Stimulated activated CD4-positive, alpha-beta T cell treated with anti-CD3 and anti-CD28 coated beads, Interleukin-15, amount 100 ng/mL, for 1 hour (primary cell): Measurements from ENCODE around the gene NDUFC2.
"Not testable (repeated sequence)": the region's sequence is repeated elsewhere in the genome, so short reads cannot be mapped to it uniquely, and the experiment has no call there.

ENCODE experiments used
- DNase-seq, 2 donors: peaks; one replicate each; pipeline ENCODE4 v3.0.0-alpha.2; 2020; ENCODE audit warnings: low read depth in 1 of 2, low spot score in 1 of 2

Gene NDUFC2

GRCh38 chr11:78056093-78056492, 23.6 kb downstream of the NDUFC2 start:
- no peak for DNase-seq

DNA sequence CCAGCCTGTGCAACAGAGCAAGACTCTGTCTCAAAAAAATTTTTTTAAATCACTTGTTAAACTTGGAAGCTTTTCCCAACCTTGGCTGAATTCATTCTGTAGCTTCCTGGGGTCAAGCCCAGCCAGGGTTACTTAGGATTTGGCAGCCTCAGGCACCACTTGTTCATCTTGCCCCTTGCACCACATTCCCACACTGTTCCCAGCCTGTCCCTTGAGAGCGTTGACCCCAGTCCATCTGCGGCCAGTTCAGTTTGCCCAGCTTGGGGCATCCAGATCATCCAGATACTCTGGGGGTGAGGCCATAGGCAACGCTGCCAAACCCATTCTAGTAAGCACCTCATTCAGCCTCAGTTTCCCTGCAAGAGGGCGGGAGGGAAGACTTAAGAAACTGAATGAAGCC, 24.7 kb downstream of the NDUFC2 start:
- no peak for DNase-seq

GRCh38 chr11:78050964-78051831, 28.5 kb downstream of the NDUFC2 start:
- no peak for DNase-seq

DNA sequence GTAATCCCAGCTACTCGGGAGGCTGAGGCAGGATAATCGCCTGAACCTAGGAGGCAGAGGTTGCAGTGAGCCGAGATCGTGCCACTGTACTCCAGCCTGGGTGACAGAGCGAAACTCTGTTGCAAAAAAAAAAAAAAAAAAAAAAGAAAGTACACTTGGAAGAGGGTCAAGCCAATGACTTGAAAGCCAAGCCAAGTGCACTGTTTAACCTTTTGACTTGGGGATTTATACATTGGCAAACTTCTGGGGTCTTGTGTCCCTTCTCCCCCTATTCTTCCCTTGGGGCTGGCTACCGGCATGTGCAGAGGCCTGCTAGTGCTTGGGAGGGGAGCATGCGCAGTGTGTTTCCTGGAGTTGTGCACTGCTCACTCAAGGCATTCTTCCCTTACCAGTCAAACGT, 30.3 kb downstream of the NDUFC2 start:
- DNase-seq, result no peak

DNA sequence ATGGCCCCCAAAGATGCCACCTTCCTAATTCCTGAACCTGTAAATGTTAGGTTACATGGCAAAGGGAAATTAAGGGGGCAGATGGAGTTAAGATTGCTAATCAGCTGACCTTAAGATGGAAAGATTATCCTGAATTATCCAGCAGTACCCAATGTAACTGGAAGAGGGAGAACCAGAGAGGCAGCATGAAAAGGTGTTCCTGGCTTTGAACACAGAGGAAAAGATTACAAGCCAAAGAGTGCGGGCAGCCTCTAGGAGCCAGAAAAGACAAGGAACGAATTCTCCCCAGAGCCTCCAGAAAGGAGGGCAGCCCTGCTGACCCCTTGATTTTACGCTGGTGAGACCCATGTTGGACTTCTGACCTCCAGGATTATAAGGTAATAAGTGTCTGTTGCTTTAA, 31.1 kb downstream of the NDUFC2 start:
- no peak for DNase-seq

DNA sequence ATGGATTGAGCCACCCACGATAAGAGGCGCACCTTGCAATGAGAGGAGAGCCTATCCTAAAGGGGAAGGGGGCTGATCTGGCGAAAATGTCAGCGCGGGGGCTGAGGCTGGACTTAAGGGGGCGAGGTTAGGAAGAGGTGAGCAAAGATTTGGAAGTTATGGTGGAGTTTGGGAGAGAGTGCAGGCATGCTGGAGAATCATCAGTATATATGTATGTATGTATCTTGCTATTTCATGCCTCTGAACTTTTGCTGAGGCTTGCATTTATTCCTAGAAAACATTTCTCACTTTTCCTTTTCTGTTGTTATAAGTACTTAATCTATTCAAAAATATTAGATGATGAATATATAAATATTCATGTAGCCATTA, 33.2 kb downstream of the NDUFC2 start:
- no peak for DNase-seq

DNA sequence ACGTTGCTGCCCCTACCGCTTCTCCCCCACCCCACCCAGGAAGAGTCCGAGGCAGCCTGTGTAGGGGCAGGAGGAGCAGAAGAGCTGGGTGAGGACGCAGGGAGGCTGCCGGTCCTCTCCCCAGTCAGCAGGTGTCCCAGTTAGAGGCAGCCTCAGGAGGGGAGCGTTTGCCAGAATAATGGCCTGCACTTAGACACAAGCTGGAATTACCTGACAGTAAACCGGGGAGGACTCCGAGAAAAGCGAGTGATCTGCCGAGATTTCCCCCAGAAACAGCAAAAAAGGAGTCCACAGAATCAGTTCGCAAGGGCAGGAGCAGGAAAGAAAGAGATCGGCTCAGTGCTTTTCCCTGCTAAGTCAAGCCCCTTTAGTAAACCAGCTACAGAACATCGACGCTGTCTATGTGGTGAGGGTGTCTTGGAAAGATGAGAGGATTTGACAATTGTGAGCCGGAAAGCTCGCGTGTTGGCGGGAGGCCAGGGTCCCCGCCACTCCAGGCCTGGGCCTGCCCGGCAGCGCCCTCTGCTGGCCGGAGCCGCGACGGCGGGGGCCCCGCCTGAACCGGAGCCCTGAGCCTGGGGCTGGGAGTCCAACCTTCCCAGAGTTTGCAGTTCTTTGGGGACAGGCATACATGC, 33.7 kb downstream of the NDUFC2 start:
- peak; percentile 62 to 70 for DNase-seq

- no peak for DNase-seq
These were observed 35.0 kb downstream of the NDUFC2 start for GRCh38 chr11:78044706-78045105.

DNA sequence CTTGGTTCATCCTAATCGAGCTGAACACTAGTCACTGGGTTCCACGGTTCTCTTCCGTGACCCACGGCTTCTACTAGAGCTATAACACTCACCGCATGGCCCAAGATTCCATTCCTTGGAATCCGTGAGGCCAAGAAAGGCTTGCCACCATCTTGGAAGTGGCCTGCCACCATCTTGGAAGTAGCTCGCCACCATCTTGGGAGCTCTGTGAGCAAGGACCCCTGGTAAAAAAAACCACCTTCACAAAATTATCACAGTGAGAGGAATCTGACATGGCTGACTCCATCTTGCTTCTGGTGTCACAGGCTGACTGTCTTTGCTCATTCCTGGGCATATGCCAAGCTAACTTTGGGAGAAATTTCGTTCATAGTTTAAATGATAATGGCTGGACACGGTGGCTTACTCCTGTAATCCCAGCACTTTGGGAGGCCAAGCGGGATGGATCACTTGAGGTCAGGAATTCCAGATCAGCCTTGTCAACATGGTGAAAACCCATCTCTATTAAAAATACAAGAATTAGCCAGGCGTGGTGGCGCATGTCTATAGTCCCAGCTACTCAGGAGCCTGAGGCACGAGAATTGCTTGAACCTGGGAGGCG, 37.7 kb downstream of the NDUFC2 start:
- no peak for DNase-seq

GRCh38 chr11:78041380-78041719, 38.3 kb downstream of the NDUFC2 start:
- DNase-seq, result not testable (repeated sequence)

- no peak for DNase-seq
These were observed 38.8 kb downstream of the NDUFC2 start for GRCh38 chr11:78040691-78041379.

GRCh38 chr11:78039919-78040671, 39.6 kb downstream of the NDUFC2 start:
- DNase-seq, result no peak

DNA sequence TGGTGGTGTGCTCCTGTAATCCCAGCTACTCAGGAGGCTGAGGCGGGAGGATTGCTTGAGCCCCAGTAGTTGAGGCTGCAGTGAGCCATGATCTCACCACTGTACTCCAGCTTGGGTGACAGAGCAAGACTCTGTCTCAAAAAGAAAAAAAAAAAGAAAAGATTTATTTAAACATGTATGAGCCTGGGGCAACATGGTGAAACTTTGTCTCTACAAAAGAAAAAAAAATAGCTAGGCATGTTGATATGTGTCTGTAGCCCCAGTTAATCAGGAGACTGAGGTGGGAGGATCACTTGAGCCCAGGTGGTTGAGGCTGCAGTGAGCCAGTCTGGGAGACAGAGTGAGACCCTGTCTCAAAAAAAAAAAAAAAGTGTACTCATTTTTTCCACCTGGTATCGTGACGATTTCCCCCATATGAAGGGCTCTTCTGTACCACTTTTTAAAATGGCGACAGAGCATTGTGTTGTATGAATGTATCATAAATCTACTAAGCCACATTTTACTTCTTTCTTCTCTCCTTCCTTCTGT, 40.2 kb downstream of the NDUFC2 start:
- no peak for DNase-seq

DNA sequence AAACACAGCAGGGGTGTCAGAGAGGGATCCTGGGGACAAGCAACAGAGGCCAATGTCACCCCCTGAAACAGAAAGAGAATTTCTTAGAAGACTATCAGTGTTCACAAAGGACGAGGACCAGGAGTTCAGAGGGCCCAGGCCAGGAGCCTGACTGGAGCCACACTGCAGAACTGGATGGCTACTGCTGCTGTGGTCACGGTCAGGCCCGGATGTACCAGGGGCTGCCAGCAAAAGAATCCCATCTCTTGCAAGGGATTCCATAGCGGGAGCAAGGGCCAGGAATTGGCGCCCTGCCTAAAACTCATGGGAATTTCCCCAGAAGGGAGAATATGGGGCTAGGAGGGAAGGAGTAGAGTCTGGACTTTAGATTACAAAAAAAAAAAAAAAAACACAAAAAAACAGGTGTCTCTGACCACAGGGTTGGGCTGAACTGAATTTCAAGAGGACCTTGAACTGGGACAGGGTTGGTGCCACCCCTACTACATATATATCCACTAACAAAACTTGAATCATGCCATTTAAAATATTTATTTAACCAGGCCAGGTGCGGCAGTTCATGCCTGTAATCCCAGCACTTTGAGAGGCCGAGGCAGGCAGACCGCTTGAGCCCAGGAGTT, 40.9 kb downstream of the NDUFC2 start:
- no peak for DNase-seq

DNA sequence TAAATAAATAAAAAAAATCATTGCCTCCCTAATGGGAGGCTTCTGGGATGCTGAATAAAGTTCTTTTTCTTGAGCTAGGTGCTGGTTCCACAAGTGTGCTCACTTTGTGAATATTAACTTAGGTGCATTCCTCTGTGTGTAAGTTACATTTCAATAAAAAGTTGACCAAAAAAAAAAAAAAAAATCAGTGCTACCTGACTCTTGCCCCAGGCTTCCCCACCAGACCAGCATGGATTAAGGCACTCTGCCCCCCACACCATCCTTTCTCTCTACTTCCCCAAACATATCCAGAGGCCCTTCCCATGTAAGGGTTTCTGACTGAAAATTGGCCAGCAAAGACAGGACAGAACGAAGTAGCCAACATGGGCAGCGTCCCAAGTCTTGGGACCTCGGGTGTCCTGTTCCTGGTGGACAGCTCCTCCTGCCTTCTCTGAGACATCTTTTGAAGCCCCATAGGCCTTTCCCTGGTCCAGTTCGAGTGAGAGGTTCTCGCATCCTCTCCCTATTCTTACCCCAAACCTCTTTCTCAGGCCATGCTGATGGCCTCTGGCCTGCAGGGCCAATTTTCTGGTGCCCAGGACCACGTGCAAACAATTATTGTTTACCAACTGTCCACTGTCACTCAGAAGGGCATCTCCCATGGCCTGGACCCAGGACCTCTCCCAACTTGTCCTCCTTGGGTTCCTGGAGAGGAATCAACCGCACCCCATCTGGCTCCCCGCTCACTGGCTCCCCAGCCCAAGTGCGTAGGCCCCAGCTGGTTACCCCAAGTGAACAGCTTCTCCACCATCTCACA, 41.6 kb downstream of the NDUFC2 start:
- DNase-seq, result no peak

- no peak for DNase-seq
These were observed 42.6 kb downstream of the NDUFC2 start for GRCh38 chr11:78037056-78037455.

- DNase-seq, result no peak
These were observed 43.3 kb downstream of the NDUFC2 start for GRCh38 chr11:78036313-78036712.

DNA sequence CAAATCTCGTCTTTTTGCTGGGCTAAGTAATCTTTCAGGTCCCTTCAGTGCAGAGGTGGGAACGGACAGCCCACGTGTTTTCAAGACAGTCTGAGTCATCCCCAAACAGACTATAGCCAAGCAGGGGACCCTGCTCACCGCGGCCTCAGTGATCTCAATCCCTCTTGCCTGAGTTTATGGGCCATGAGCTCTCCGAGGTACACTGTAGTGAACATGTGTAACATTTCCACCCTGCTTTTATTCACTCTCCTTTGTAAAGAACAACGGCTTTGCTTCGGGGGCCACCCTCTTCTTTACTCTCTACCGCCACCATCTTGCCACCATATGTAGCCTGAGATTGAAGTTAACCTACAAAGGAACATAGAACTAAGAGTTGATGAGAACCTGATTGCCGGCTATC, 45.0 kb downstream of the NDUFC2 start:
- no peak for DNase-seq

GRCh38 chr11:78033040-78033439, 46.6 kb downstream of the NDUFC2 start:
- no peak for DNase-seq

DNA sequence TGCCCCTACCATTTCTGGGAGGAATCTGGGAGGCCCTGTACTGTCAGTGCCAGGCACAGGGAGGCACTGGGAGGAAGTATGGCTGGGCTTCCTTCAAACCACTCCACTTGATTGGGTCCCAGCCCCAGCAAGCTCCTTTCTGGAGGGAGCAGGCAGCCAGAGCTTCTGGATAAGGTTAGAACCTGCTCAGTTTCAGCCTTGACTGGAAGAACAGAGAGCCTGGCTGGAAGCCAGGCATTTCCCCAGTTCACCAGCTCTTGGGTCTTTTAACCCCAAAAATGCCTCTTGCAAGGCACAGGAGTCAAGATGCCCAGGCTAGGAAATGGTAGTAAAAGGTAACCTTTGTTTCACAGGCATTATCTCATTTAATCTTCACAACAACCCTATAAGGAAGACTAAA, 47.6 kb downstream of the NDUFC2 start:
- no peak for DNase-seq
